GM18951 (cell line): ENCODE results near the gene SORL1.

Experiments used
- POLR2A ChIP-seq: IDR thresholded peaks from 4 replicates; pipeline ENCODE4 v1.6.1; 2011; ENCODE audit warnings: mild to moderate bottlenecking; ENCODE audit not compliant: insufficient read length, insufficient read depth; ENCODE audit errors: extremely low read depth
- in situ Hi-C: fragments of 300-500 bp; cut with MboI; formaldehyde crosslinking; loops from one replicate; pipeline ENCODE4 v1.12.0; 2022; ENCODE audit warnings: low sequenced_read_pairs, mixed read lengths, inconsistent platforms; ENCODE audit not compliant: unreplicated experiment

SORL1 gene

GRCh38 chr11:121571506-121571905 lies 119.4 kb downstream of the SORL1 start:
- in situ Hi-C loops: no loop called here
- no peak for TF ChIP-seq POLR2A

DNA sequence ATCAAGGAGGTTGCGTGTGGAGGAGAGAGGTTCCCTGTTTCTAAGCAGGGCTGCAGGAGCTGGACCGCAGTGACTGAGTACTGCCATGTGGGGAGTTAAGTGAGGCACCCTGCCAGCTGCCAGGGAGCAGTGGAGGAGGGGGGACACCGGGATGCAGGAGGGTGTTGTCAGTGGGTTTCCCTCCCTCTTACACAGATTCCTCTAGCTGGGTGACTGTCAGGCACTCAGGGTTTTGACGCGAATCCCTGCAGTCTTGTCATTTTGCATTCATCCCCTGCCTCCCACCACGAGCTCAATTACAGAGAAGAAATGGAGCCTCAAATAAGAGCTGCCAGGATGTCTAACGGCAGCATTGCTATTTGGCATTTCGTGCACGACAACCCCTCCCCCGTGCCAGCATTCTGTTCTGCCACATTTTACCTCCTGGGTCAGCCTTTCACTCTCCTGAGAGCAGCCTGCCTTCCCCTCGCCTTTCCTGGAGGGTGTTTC lies 120.5 kb downstream of the SORL1 start:
- in situ Hi-C loops: no loop called here
- no peak for TF ChIP-seq POLR2A

- no peak for TF ChIP-seq POLR2A
- in situ Hi-C loops: no loop called here
Observed at GRCh38 chr11:121574801-121575200, 122.7 kb downstream of the SORL1 start.

GRCh38 chr11:121575250-121575962 lies 123.3 kb downstream of the SORL1 start:
- no peak for TF ChIP-seq POLR2A
- in situ Hi-C loops: no loop called here

GRCh38 chr11:121575963-121576290 lies 123.8 kb downstream of the SORL1 start:
- in situ Hi-C loops: no loop called here
- TF ChIP-seq POLR2A: no peak

- in situ Hi-C loops: no loop called here
- no peak for TF ChIP-seq POLR2A
Observed at GRCh38 chr11:121576531-121576930, 124.4 kb downstream of the SORL1 start.

- no peak for TF ChIP-seq POLR2A
- in situ Hi-C loops: no loop called here
Observed at GRCh38 chr11:121577106-121577848, 125.2 kb downstream of the SORL1 start.

DNA sequence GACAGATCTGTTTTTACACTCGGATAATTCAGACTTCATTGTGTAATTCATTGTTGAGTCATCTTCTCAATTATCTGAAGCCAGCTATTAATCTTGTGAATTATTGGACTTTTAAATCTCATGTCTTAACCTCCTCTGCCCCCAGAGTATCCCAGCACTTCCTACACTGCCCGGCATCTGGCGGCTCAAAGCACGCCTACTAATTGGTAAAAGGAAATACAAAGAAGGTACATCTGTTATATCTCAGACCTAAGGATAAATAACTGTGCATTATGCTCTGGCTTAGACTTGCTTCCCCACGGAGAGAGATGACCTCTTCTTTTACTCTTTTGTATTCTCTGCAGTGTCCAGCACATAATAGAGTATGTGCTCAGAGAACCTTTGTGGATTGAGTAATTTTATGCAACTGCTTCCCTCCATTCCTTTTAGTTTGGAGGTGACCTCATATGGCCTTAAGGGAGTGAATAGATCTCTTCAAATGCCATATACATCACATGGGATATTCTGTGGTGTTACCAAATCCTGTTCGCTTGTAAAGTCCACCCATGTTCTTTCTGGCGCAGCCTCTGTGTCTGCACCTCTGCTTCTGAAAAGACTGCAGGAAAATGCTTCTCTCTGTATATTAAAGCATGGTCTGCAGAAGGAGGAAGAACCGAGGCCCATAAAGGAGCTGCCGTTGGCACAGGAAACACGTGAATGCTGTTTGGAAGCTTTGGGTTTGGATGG lies 126.3 kb downstream of the SORL1 start:
- in situ Hi-C loops: no loop called here
- TF ChIP-seq POLR2A: no peak

- TF ChIP-seq POLR2A: no peak
- in situ Hi-C loops: no loop called here
Observed at GRCh38 chr11:121580154-121580553, 128.0 kb downstream of the SORL1 start.

DNA sequence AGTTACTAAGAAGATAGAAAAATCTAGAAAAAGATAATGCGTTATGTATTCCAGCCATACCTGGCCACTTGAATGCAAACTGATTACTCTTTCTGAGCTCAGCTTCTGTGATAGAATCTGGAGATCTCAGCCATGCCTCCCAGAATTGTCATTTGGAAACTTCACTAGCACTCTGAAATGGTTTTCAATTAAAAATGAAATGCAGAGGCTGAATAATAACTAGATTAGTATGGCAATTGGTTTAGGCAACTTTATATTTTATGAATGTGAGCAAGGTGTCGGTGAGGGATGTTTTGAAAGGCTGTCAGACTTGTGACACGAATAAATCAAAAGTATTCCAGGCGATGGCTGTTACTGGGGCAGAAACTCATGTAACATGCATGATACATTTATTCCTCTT lies 129.5 kb downstream of the SORL1 start:
- TF ChIP-seq POLR2A: no peak
- in situ Hi-C loops: no loop called here

DNA sequence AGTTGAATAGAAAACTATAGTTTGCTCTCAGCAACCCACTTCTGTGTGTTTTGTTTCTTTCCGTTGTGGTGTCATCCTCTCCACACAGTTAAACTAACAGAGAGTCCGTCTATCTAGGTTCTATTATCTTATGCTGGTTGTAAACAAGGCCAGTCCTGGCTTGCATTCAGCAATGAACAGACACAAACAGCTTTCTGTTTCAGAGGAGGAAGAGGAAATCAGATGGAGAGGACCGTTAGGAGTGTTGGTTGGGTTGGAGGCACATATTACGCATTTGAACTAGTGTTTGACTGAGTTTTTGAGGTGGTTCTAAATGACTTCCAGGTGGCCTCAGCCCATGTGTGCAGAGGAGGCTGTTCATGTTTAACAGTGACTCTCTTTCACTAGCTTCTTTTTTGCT lies 130.2 kb downstream of the SORL1 start:
- in situ Hi-C loops: no loop called here
- no peak for TF ChIP-seq POLR2A

DNA sequence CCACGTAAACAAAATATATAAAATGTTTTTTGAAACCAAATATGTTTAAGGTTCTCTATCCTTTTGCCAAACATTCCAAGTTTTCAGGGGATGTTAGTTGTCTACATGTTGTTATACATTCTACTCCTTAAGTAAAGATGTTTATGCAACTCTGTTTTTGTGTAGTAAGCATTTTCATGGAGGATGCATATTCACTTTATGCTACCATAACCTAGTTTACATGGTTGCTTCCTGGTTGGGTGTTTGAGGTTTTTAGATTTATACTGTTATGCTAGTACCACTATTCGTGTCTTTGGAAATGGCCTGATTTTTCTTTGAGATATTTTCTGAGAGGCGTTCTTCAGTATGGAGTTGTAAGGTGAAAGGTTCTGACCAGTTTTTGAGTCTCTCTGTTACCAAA lies 131.7 kb downstream of the SORL1 start:
- in situ Hi-C loops: no loop called here
- no peak for TF ChIP-seq POLR2A

DNA sequence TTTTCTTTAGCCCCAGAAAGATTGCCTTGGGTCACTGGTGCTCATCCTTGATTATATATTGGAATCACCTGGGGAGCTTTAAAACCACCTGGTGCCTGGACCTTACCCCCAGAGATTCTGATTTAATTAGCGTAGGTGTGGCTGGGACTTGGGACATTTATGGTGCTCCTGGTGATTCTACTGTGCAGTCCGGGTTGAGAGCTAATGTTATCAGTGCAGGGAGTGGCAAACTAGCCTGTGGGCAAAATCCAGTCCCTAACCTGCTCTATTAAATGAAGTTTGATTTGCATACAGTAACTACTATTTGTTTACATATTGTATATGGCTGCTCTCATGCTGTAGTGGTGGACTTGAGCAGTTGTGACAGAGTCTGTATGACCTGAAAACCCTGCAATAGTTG lies 134.6 kb downstream of the SORL1 start:
- TF ChIP-seq POLR2A: no peak

GRCh38 chr11:121587182-121587581 lies 135.1 kb downstream of the SORL1 start:
- in situ Hi-C loops: no loop called here
- TF ChIP-seq POLR2A: no peak

More for the DNA sequence above, 134.6 kb downstream of the SORL1 start:
- in situ Hi-C loops: no loop called here

GRCh38 chr11:121588747-121589146 lies 136.6 kb downstream of the SORL1 start:
- in situ Hi-C loops: no loop called here

More at GRCh38 chr11:121588747-121589146, 136.6 kb downstream of the SORL1 start:
- no peak for TF ChIP-seq POLR2A
